ENCODE results near the gene IQCN. TPM values are rescaled to one million over a fixed set of nuclear protein-coding genes. Genes with fewer than 3 reads are reported as not detected.

The IQCN gene
- total and polyA plus RNA-seq, 2 donors (not counting 1 experiment from before 2014, with no cell fraction given), result 52.0 to 63.6 TPM

DNA sequence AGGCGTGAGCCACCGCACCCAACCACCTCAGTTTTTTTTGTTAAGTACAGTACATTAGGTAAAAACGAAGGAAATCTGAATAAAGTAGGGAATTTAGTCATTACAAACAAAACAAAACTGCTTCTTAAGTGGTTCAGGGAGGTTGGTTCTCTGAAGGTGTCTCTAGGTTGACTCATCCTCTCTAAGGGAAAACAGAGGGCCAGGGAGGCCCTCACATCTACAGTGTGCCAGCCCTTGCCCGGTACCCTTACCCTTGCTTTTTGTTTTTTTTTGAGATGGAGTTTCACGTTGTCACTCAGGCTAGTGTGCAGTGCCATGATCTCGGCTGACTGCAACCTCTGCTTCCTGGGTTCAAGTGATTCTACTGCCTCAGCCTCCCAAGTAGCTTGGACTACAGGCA is 24.3 kb upstream of the IQCN start:
- Histone ChIP-seq H3K4me1 (ENCODE audit: control insufficient read depth in 2 of 2, insufficient read depth in 2 of 2, low read length in 2 of 2) (peaks cover 13 to 30% of the 10 kb centered on the region in 2 donors), H3K36me3 (replicated peaks in 1 of 2; ENCODE audit: control extremely low read depth in 1 of 2, control insufficient read depth in 1 of 2, extremely low read depth in 1 of 2, insufficient read depth in 2 of 2, low read length in 1 of 2) (no peaks in the 10 kb centered on the region), H3K27me3 (replicated peaks in 1 of 4; ENCODE audit: control extremely low read depth in 1 of 4, control insufficient read depth in 3 of 4, insufficient read depth in 4 of 4, low read length in 3 of 4) (no peaks in the 10 kb centered on the region), H2AFZ (ENCODE audit: insufficient read depth, low read depth, low read length, poor library complexity, severe bottlenecking) (no peak overlapping the region), H3K27ac (ENCODE audit: low read length in 2 of 2) (no peak overlapping the region), H3K4me2 (replicated peaks; ENCODE audit: low read depth, low read length, poor library complexity, severe bottlenecking) (no peak overlapping the region), H3K4me3 (ENCODE audit: control extremely low read depth in 1 of 5, extremely low read depth in 1 of 5, insufficient read depth in 1 of 5, low read depth in 2 of 5, low read length in 4 of 5) (no peak overlapping the region), H3K79me2 (ENCODE audit: control insufficient read depth, insufficient read depth, low read length) (peaks cover 16% of the 10 kb centered on the region), H3K9ac (ENCODE audit: low read length) (no peak overlapping the region), H4K20me1 (ENCODE audit: control insufficient read depth, insufficient read depth, low read length, poor library complexity, severe bottlenecking) (no peaks in the 10 kb centered on the region), H3K9me3 (ENCODE audit: control extremely low read depth in 1 of 3, control insufficient read depth in 2 of 3, insufficient read depth in 1 of 3, low read length in 2 of 3) (no peaks in the 10 kb centered on the region)
- intact Hi-C loops (cut with micrococcal nuclease), result no loop called here
- TF ChIP-seq CTCF (IDR thresholded peaks at IDR 0.05) (no peak), EZH2 (IDR thresholded peaks at IDR 0.05; ENCODE audit: borderline replicate concordance, insufficient read depth, low read depth, low read length, poor library complexity, severe bottlenecking) (no peak)
- Mint-ChIP-seq H3K4me1 (peaks cover 28% of the 10 kb centered on the region), H3K27me3 (no peaks in the 10 kb centered on the region), H3K4me3 (no peak overlapping the region), H3K9me3 (ENCODE audit: insufficient read depth) (no peaks in the 10 kb centered on the region), H3K27ac (no peak overlapping the region)
- ATAC-seq (ENCODE audit: low read depth) (no peak), DNase-seq (no peak)
- CTCF ChIA-PET, result no interaction called here
- POLR2A ChIA-PET, result no interaction called here
- WGBS (ENCODE audit: insufficient coverage), result 91% methylated on average over 3 of the region's 6 CpGs

DNA sequence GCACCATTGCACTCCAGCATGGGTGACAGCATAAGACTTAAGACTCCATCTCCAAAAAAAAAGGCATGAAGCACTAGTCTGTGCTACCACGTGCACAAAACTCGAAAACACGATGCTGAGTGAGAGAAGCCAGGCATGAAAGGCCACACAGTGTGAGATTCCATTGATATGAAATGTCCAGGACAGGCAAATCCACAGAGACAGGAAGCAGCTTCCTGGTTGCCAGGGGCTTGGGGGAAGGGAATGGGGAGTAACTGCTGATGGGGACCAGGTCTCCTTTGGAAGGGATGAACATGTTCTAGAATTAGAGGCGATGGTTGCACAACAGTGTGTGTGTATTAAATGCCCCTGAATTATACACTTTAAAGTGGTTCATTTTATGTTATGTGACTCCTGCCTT is 23.1 kb upstream of the IQCN start:
- H3K9me3 Mint-ChIP-seq (ENCODE audit: insufficient read depth), result no peaks in the 10 kb centered on the region
- Histone ChIP-seq H3K9ac (ENCODE audit: low read length) (no peak overlapping the region), H3K27me3 (replicated peaks in 1 of 4; ENCODE audit: control extremely low read depth in 1 of 4, control insufficient read depth in 3 of 4, insufficient read depth in 4 of 4, low read length in 3 of 4) (no peaks in the 10 kb centered on the region), H3K4me2 (replicated peaks; ENCODE audit: low read depth, low read length, poor library complexity, severe bottlenecking) (no peak overlapping the region), H3K4me1 (ENCODE audit: control insufficient read depth in 2 of 2, insufficient read depth in 2 of 2, low read length in 2 of 2) (peaks cover 19 to 30% of the 10 kb centered on the region in 2 donors), H3K27ac (ENCODE audit: low read length in 2 of 2) (no peak overlapping the region), H3K9me3 (ENCODE audit: control extremely low read depth in 1 of 3, control insufficient read depth in 2 of 3, insufficient read depth in 1 of 3, low read length in 2 of 3) (no peaks in the 10 kb centered on the region), H4K20me1 (ENCODE audit: control insufficient read depth, insufficient read depth, low read length, poor library complexity, severe bottlenecking) (no peaks in the 10 kb centered on the region), H3K79me2 (ENCODE audit: control insufficient read depth, insufficient read depth, low read length) (peaks cover 16% of the 10 kb centered on the region), H2AFZ (ENCODE audit: insufficient read depth, low read depth, low read length, poor library complexity, severe bottlenecking) (no peak overlapping the region), H3K36me3 (replicated peaks in 1 of 2; ENCODE audit: control extremely low read depth in 1 of 2, control insufficient read depth in 1 of 2, extremely low read depth in 1 of 2, insufficient read depth in 2 of 2, low read length in 1 of 2) (no peaks in the 10 kb centered on the region), H3K4me3 (ENCODE audit: control extremely low read depth in 1 of 5, extremely low read depth in 1 of 5, insufficient read depth in 1 of 5, low read depth in 2 of 5, low read length in 4 of 5) (no peak overlapping the region)
- no peak overlapping the region for H3K4me3 Mint-ChIP-seq
- TF ChIP-seq CTCF (IDR thresholded peaks at IDR 0.05) (no peak), EZH2 (IDR thresholded peaks at IDR 0.05; ENCODE audit: borderline replicate concordance, insufficient read depth, low read depth, low read length, poor library complexity, severe bottlenecking) (no peak)
- DNase-seq, result no peak
- CTCF ChIA-PET, result no interaction called here
- POLR2A ChIA-PET, result interaction anchor here (1.6 kb wide), 1 partner anchor 16 kb away, joined by 5 read pairs; the partner anchor contains the start of gene JUND
- peak overlapping the region; percentile 32 for H3K27ac Mint-ChIP-seq
- WGBS (ENCODE audit: insufficient coverage), result 94% methylated on average over 3 of the region's 4 CpGs
- H3K4me1 Mint-ChIP-seq, result peaks cover 32% of the 10 kb centered on the region
- no peak for ATAC-seq (ENCODE audit: low read depth)
- intact Hi-C loops (cut with micrococcal nuclease), result no loop called here
- H3K27me3 Mint-ChIP-seq, result no peaks in the 10 kb centered on the region
